ENCODE results near the gene TRIM47. TPM values are rescaled to one million over a fixed set of nuclear protein-coding genes. Genes with fewer than 3 reads are reported as not detected.

Gene TRIM47
- total RNA-seq, 2 donors from 2014 or later: 21.3 to 62.9 TPM

- no peaks in the 10 kb centered on the region for H3K27me3 ChIP-seq (replicated peaks; ENCODE audit: insufficient read depth)
- H3K4me1 ChIP-seq (replicated peaks): no peaks in the 10 kb centered on the region
- H3K4me3 ChIP-seq: no peak overlapping the region
- H3K36me3 ChIP-seq: no peaks in the 10 kb centered on the region
- no peaks in the 10 kb centered on the region for H3K9me3 ChIP-seq
- H3K27ac ChIP-seq: no peak overlapping the region
- WGBS: 94% methylated on average over 11 of the region's 11 CpGs
- intact Hi-C loops (cut with DNase I): no loop called here
- TF ChIP-seq POLR2A (IDR thresholded peaks at IDR 0.05) (no peak), CTCF (IDR thresholded peaks at IDR 0.05) (no peak), POLR2AphosphoS5 (IDR thresholded peaks at IDR 0.05) (no peak)
- no peak for DNase-seq (ENCODE audit: low spot score)
Measured at GRCh38 chr17:75920045-75920560, 41.7 kb upstream of the TRIM47 start.

GRCh38 chr17:75919611-75920010, 41.2 kb upstream of the TRIM47 start:
- WGBS: 94% methylated on average over 22 of the region's 22 CpGs
- Histone ChIP-seq H3K4me1 (replicated peaks) (no peaks in the 10 kb centered on the region), H3K36me3 (no peaks in the 10 kb centered on the region), H3K9me3 (no peaks in the 10 kb centered on the region), H3K4me3 (no peak overlapping the region), H3K27ac (no peak overlapping the region), H3K27me3 (replicated peaks; ENCODE audit: insufficient read depth) (no peaks in the 10 kb centered on the region)
- no peak for DNase-seq (ENCODE audit: low spot score)
- intact Hi-C loops (cut with DNase I): no loop called here
- no peak for TF ChIP-seq CTCF (IDR thresholded peaks at IDR 0.05)
- no peak for TF ChIP-seq POLR2A (IDR thresholded peaks at IDR 0.05)
- no peak for TF ChIP-seq POLR2AphosphoS5 (IDR thresholded peaks at IDR 0.05)

- no peaks in the 10 kb centered on the region for H3K27me3 ChIP-seq (replicated peaks; ENCODE audit: insufficient read depth)
- intact Hi-C loops (cut with DNase I): no loop called here
- no peak for DNase-seq (ENCODE audit: low spot score)
- H3K4me1 ChIP-seq (replicated peaks): no peaks in the 10 kb centered on the region
- H3K9me3 ChIP-seq: no peaks in the 10 kb centered on the region
- no peak overlapping the region for H3K4me3 ChIP-seq
- H3K27ac ChIP-seq: no peak overlapping the region
- TF ChIP-seq POLR2AphosphoS5 (IDR thresholded peaks at IDR 0.05) (no peak), CTCF (IDR thresholded peaks at IDR 0.05) (no peak), POLR2A (IDR thresholded peaks at IDR 0.05) (no peak)
- no peaks in the 10 kb centered on the region for H3K36me3 ChIP-seq
- 95% methylated on average over 31 of the region's 31 CpGs for WGBS
Measured at GRCh38 chr17:75917917-75918445, 39.6 kb upstream of the TRIM47 start.

- Histone ChIP-seq H3K27me3 (replicated peaks; ENCODE audit: insufficient read depth) (no peaks in the 10 kb centered on the region), H3K4me3 (no peak overlapping the region), H3K9me3 (no peaks in the 10 kb centered on the region), H3K36me3 (no peaks in the 10 kb centered on the region), H3K27ac (no peak overlapping the region), H3K4me1 (replicated peaks) (no peaks in the 10 kb centered on the region)
- TF ChIP-seq CTCF (IDR thresholded peaks at IDR 0.05) (no peak), POLR2AphosphoS5 (IDR thresholded peaks at IDR 0.05) (no peak), POLR2A (IDR thresholded peaks at IDR 0.05) (no peak)
- WGBS: 86% methylated on average over 22 of the region's 23 CpGs
- DNase-seq (ENCODE audit: low spot score): no peak
- intact Hi-C loops (cut with DNase I): no loop called here
Measured at GRCh38 chr17:75917141-75917916, 38.9 kb upstream of the TRIM47 start.

- no peaks in the 10 kb centered on the region for H3K27me3 ChIP-seq (replicated peaks; ENCODE audit: insufficient read depth)
- intact Hi-C loops (cut with DNase I): no loop called here
- H3K9me3 ChIP-seq: no peaks in the 10 kb centered on the region
- H3K36me3 ChIP-seq: no peaks in the 10 kb centered on the region
- H3K4me1 ChIP-seq (replicated peaks): peaks cover 3% of the 10 kb centered on the region
- WGBS: 89% methylated on average over 8 of the region's 8 CpGs
- no peak overlapping the region for H3K4me3 ChIP-seq
- H3K27ac ChIP-seq: no peak overlapping the region
- DNase-seq (ENCODE audit: low spot score): no peak
- TF ChIP-seq CTCF (IDR thresholded peaks at IDR 0.05): no peak
- TF ChIP-seq POLR2A (IDR thresholded peaks at IDR 0.05): no peak
- TF ChIP-seq POLR2AphosphoS5 (IDR thresholded peaks at IDR 0.05): no peak
Measured at GRCh38 chr17:75915268-75915667, 36.9 kb upstream of the TRIM47 start.

Data from prostate gland (tissue), 2 donors.